NB4 (cell line): ENCODE data around the gene CELSR1.

Source experiments
- DNase-seq: peaks from one replicate; pipeline ENCODE4 v3.0.0; 2010; ENCODE audit warnings: low read depth
- H3K4me3 ChIP-seq: one replicate; pipeline ENCODE4 v1.5.1; 2011; ENCODE audit warnings: mild to moderate bottlenecking, low read depth, low read length, moderate library complexity
- MYC ChIP-seq: IDR thresholded peaks from 2 replicates; pipeline ENCODE4 v1.6.1; 2011; ENCODE audit warnings: low read depth, low read length
- POLR2A ChIP-seq: IDR thresholded peaks from 2 replicates; pipeline ENCODE4 v1.6.1; 2011; ENCODE audit warnings: mild to moderate bottlenecking; ENCODE audit not compliant: insufficient read length; ENCODE audit errors: extremely low read depth
- TF ChIP-seq, protein P1 (sequence below): IDR thresholded peaks from one replicate; pipeline ENCODE4 v1.5.1; 2012; ENCODE audit warnings: low read depth, low read length
- TF ChIP-seq, protein P2 (sequence below): IDR thresholded peaks from 2 replicates; pipeline ENCODE4 v1.6.1; 2011; ENCODE audit warnings: low read depth, low read length

CELSR1 gene

DNA sequence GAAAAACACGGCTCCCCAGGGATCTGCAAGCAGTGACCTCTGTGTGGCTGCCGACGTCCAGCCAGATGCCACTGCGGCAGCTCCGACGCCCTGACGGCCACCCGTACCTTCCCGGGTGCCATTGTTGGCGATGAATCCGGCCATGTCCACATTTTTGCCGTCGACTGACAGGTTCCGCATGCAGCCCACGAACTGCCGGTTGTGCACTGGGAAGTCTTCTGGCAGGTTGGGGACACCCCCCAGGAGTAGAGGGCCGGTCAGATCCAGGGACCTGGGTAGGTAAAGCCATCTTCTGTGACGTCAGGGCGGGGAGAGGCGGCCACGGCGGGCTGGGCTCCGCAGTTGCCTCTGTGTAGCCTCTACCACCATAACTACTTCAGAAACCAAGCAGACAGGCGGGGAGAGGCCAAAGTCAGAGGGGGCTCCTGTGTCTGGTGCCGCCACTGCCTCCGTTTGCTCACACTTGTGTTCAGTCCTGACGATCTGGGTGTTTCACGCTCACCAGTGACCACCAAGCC is 127.1 kb downstream of the CELSR1 start:
- TF ChIP-seq, protein P1, sequence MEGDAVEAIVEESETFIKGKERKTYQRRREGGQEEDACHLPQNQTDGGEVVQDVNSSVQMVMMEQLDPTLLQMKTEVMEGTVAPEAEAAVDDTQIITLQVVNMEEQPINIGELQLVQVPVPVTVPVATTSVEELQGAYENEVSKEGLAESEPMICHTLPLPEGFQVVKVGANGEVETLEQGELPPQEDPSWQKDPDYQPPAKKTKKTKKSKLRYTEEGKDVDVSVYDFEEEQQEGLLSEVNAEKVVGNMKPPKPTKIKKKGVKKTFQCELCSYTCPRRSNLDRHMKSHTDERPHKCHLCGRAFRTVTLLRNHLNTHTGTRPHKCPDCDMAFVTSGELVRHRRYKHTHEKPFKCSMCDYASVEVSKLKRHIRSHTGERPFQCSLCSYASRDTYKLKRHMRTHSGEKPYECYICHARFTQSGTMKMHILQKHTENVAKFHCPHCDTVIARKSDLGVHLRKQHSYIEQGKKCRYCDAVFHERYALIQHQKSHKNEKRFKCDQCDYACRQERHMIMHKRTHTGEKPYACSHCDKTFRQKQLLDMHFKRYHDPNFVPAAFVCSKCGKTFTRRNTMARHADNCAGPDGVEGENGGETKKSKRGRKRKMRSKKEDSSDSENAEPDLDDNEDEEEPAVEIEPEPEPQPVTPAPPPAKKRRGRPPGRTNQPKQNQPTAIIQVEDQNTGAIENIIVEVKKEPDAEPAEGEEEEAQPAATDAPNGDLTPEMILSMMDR, result no peak
- TF ChIP-seq, protein P2, sequence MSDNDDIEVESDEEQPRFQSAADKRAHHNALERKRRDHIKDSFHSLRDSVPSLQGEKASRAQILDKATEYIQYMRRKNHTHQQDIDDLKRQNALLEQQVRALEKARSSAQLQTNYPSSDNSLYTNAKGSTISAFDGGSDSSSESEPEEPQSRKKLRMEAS, result no peak
- no peak for TF ChIP-seq MYC
- TF ChIP-seq POLR2A, result no peak
- DNase-seq, result no peak
- no peak overlapping the region for H3K4me3 ChIP-seq

DNA sequence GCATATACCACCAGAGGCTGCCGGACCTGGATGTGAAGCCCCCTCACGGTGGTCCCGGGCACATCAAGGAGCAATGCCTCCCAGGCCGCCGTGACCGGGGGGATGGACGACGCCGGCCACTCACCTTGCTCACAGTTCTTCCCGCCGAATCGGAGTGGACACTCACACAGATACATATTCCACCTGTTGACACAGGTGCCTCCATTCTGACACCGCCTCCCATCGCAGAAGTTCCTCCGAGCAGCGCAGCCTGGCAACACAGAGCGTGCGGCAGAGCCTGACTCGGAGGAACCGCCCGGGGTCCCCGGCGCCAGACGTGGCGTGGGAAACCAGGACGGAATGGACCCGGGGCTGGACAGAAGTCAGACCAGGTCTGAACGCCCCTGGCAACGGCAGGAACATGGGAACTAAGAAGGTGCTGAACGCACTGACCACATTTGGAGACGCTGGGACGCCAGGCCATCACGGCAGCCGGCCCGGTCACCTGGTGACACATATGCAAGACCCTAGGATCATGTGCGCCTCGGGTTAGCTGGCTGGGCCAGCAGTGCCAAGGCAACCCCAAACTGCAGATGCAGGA is 127.7 kb downstream of the CELSR1 start:
- DNase-seq, result no peak
- H3K4me3 ChIP-seq, result no peak overlapping the region
- no peak for TF ChIP-seq MYC
- TF ChIP-seq, protein P1, result no peak
- TF ChIP-seq, protein P2, result no peak
- no peak for TF ChIP-seq POLR2A

DNA sequence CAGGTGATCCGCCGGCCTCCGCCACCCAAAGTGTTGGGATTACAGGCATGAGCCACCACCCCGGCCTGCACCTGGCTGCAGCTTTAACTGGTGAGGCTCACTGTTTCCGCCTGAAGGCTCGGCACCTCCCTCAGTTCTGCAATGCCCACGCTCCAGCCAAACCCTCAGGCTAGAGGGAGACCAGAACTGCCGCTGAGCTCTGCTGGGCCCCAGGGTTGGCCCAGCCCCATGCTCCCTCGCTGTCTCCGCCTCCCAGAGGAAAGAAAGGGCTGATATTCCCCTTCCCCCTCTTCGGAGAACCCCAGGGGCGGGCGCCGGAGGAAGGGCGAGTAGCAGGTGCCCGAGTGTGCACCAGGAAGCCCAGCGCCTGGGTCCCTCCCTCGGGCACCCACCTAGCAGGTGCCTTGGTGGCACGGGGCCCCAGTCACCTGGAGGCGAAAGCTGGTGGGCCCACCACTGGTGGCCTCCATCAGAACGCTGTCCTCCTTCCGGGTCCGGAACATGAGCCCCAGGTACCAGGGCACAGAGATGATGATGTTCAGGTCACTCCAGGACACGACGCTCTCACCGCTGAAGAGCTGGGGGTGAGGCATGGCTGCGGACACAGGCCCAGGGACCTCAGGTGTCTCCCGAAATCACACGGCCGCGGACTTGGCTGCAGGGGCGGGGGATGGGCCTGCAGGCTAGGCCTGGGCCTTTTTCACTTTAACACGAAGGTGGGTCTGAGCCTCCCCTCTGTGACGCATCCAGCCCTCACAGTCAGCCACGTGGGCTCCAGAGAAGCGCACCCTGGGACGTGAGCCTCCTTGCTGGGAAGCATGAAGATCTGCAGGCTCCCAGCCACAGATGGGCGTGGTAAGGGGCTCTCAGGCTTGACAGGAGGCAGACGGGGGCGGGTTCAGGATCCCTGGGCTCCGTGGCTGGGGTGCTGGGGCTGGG is 128.6 kb downstream of the CELSR1 start:
- DNase-seq, result no peak
- no peak for TF ChIP-seq POLR2A
- no peak overlapping the region for H3K4me3 ChIP-seq

DNA sequence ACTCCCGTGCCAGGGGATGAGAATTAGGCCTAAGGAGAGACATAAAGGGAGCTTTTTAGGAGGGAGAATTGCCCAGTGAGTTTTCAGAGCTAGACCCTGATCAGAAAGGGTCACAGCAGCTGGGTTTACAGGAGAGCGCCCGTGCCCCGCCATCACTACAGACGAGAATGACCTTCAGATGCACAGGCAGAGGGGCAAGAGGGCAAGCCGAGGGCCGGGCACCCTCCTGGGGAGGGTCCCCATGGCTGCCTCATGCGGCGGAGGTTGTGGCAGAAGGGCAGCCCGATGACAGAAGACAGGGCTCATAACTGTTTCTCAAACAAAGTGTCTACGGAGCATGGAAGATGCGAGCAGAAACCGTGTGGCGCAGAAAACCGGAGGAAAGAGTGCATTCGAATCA is 129.7 kb downstream of the CELSR1 start:
- no peak for DNase-seq
- no peak overlapping the region for H3K4me3 ChIP-seq
- TF ChIP-seq, protein P1, result no peak
- TF ChIP-seq, protein P2, result no peak

DNA sequence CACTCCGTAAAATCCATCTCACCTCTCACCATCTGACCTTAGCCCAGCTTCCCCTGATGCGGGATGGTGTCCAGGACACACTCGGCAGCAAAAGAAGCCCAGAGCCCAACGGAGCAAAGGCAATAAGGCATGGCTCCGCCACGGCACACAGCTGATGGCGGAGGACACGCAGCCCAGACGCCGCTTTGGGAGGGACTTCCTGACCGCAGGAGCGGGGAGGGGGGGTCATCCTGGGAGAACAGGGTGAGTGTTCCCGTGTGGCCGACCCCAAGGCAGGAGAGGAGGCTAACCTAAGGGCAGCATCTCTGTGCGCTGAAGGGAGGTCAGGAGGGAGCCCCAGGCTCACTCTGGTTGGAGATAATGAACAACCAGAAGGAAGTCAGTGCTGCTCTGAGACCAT is 130.6 kb downstream of the CELSR1 start:
- no peak for TF ChIP-seq MYC
- no peak for DNase-seq
- no peak overlapping the region for H3K4me3 ChIP-seq

DNA sequence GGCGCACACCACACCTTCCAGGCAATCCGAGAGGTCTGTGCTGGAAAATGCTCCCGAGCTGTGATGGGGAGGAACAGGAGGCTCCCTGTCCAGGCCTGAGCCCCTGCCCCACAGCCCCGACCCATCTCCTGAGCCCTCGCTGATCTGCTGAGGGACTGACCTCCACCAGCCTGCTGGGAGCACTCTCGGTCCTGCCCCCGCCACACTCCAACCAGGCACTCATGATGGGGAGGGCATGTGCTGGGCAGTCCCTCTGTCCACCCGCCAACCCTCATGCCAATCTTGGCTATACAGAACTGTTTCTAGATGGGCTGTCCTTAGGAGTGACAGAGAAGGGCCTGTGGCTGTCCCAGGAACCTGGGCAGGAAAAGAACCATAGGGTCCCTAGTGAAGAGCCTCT is 131.1 kb downstream of the CELSR1 start:
- TF ChIP-seq MYC (no peak), POLR2A (no peak)
- TF ChIP-seq, protein P1, result no peak
- TF ChIP-seq, protein P2, result no peak
- no peak overlapping the region for H3K4me3 ChIP-seq
- no peak for DNase-seq
